Measurements from ENCODE around the gene KCNJ18. TPM values are rescaled to one million over a fixed set of nuclear protein-coding genes. Genes with fewer than 3 reads are reported as not detected.
"Not testable (repeated sequence)": the region's sequence is repeated elsewhere in the genome, so short reads cannot be mapped to it uniquely, and the experiment has no call there.

KCNJ18 gene
- total RNA-seq, 4 donors from 2014 or later = not detected

- not testable (repeated sequence) for ATAC-seq (ENCODE audit: low FRiP score); DNase-seq (ENCODE audit: low spot score)
Measured at GRCh38 chr17:21710486-21710885, 18.2 kb downstream of the KCNJ18 start.

- ATAC-seq (ENCODE audit: low FRiP score) (no peak), DNase-seq (ENCODE audit: low spot score) (no peak)
- TF ChIP-seq CTCF (IDR thresholded peaks at IDR 0.05) = no peak
Measured at GRCh38 chr17:21711182-21711581, 18.9 kb downstream of the KCNJ18 start.

- not testable (repeated sequence) for DNase-seq (ENCODE audit: low spot score); ATAC-seq (ENCODE audit: low FRiP score)
Measured at GRCh38 chr17:21713020-21713419, 20.7 kb downstream of the KCNJ18 start.

- not testable (repeated sequence) for DNase-seq (ENCODE audit: low spot score); ATAC-seq (ENCODE audit: low FRiP score)
Measured at GRCh38 chr17:21713631-21714030, 21.3 kb downstream of the KCNJ18 start.

- DNase-seq (ENCODE audit: low spot score); ATAC-seq (ENCODE audit: low FRiP score): not testable (repeated sequence)
Measured at GRCh38 chr17:21714676-21715075, 22.4 kb downstream of the KCNJ18 start.

- ATAC-seq (ENCODE audit: low FRiP score); DNase-seq (ENCODE audit: low spot score): not testable (repeated sequence)
Measured at GRCh38 chr17:21715877-21716276, 23.6 kb downstream of the KCNJ18 start.

GRCh38 chr17:21718971-21719370 lies 26.6 kb downstream of the KCNJ18 start:
- not testable (repeated sequence) for DNase-seq (ENCODE audit: low spot score); ATAC-seq (ENCODE audit: low FRiP score)

- not testable (repeated sequence) for ATAC-seq (ENCODE audit: low FRiP score); DNase-seq (ENCODE audit: low spot score)
Measured at GRCh38 chr17:21719511-21720226, 27.3 kb downstream of the KCNJ18 start.

GRCh38 chr17:21720566-21720965 lies 28.2 kb downstream of the KCNJ18 start:
- ATAC-seq (ENCODE audit: low FRiP score); DNase-seq (ENCODE audit: low spot score): not testable (repeated sequence)

- ATAC-seq (ENCODE audit: low FRiP score); DNase-seq (ENCODE audit: low spot score): not testable (repeated sequence)
Measured at GRCh38 chr17:21722268-21722667, 29.9 kb downstream of the KCNJ18 start.

GRCh38 chr17:21724216-21725006 lies 32.1 kb downstream of the KCNJ18 start:
- ATAC-seq (ENCODE audit: low FRiP score); DNase-seq (ENCODE audit: low spot score): not testable (repeated sequence)

- DNase-seq (ENCODE audit: low spot score); ATAC-seq (ENCODE audit: low FRiP score): not testable (repeated sequence)
Measured at GRCh38 chr17:21731076-21731475, 38.8 kb downstream of the KCNJ18 start.

GRCh38 chr17:21733931-21734330 lies 41.6 kb downstream of the KCNJ18 start:
- not testable (repeated sequence) for DNase-seq (ENCODE audit: low spot score); ATAC-seq (ENCODE audit: low FRiP score)

GRCh38 chr17:21735814-21736213 lies 43.5 kb downstream of the KCNJ18 start:
- ATAC-seq (ENCODE audit: low FRiP score); DNase-seq (ENCODE audit: low spot score): not testable (repeated sequence)

GRCh38 chr17:21737015-21737580 lies 44.8 kb downstream of the KCNJ18 start:
- DNase-seq (ENCODE audit: low spot score); ATAC-seq (ENCODE audit: low FRiP score): not testable (repeated sequence)

GRCh38 chr17:21738241-21738640 lies 45.9 kb downstream of the KCNJ18 start:
- ATAC-seq (ENCODE audit: low FRiP score); DNase-seq (ENCODE audit: low spot score): not testable (repeated sequence)

- DNase-seq (ENCODE audit: low spot score); ATAC-seq (ENCODE audit: low FRiP score): not testable (repeated sequence)
Measured at GRCh38 chr17:21738877-21739474, 46.7 kb downstream of the KCNJ18 start.

GRCh38 chr17:21739485-21739884 lies 47.2 kb downstream of the KCNJ18 start:
- ATAC-seq (ENCODE audit: low FRiP score); DNase-seq (ENCODE audit: low spot score): not testable (repeated sequence)

All from omental fat pad (tissue), 4 donors.